ENCODE results near the gene INPP4B. TPM values are rescaled to one million over a fixed set of nuclear protein-coding genes. Genes with fewer than 3 reads are reported as not detected.
A peak's percentile ranks its signal among the peaks of the same experiment; 100 is the strongest.

INPP4B gene
- total RNA-seq, 1 experiment from 2014 or later: 14.3 TPM

DNA sequence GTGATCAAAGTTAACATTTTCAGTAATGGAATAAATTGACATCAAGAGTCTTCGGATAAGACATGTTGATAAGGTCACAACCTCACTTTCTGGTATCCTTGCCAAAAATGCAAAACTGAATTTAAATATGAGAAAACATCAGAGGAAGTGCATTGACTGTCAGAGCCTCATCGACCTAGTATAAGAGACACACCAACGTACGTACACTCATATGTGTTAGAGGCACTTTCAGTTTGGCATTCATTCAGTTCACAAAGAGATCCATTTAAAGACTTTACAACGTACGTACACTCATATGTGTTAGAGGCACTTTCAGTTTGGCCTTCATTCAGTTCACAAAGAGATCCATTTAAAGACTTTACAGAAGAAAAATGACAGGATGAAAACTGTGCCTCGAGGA is 280.3 kb downstream of the INPP4B start:
- no TSS peak for BruUV-seq (replicated peaks)
- TF ChIP-seq SRF (IDR thresholded peaks at IDR 0.05; ENCODE audit: low read depth) (no peak), EZH2 (IDR thresholded peaks at IDR 0.05) (no peak), TCF7L2 (IDR thresholded peaks at IDR 0.05; ENCODE audit: borderline replicate concordance, extremely low read depth, insufficient read depth, insufficient read length) (no peak), POLR2A (IDR thresholded peaks at IDR 0.05; ENCODE audit: borderline replicate concordance, extremely low read depth, insufficient read depth, insufficient read length) (no peak), ELF1 (IDR thresholded peaks at IDR 0.05; ENCODE audit: borderline replicate concordance, low read depth) (no peak), YY1 (IDR thresholded peaks at IDR 0.05; ENCODE audit: extremely low read depth, insufficient replicate concordance, low read depth, low read length) (no peak), ZNF274 (IDR thresholded peaks at IDR 0.05; ENCODE audit: low read depth, low read length) (no peak), FOSL1 (IDR thresholded peaks at IDR 0.05; ENCODE audit: low read depth) (no peak), RAD21 (IDR thresholded peaks at IDR 0.05; ENCODE audit: low read depth) (no peak), POLR2AphosphoS5 (IDR thresholded peaks at IDR 0.05; ENCODE audit: low read depth, low read length) (no peak), CEBPB (IDR thresholded peaks at IDR 0.05; ENCODE audit: low read depth) (no peak), CTCF (IDR thresholded peaks at IDR 0.05 in 2 of 3, conservative IDR thresholded peaks at IDR 0.05 in 1 of 3; ENCODE audit: borderline replicate concordance in 1 of 3, insufficient read depth in 1 of 3, low read depth in 2 of 3, low read length in 2 of 3) (no peak)
- TF ChIP-seq, protein P1, sequence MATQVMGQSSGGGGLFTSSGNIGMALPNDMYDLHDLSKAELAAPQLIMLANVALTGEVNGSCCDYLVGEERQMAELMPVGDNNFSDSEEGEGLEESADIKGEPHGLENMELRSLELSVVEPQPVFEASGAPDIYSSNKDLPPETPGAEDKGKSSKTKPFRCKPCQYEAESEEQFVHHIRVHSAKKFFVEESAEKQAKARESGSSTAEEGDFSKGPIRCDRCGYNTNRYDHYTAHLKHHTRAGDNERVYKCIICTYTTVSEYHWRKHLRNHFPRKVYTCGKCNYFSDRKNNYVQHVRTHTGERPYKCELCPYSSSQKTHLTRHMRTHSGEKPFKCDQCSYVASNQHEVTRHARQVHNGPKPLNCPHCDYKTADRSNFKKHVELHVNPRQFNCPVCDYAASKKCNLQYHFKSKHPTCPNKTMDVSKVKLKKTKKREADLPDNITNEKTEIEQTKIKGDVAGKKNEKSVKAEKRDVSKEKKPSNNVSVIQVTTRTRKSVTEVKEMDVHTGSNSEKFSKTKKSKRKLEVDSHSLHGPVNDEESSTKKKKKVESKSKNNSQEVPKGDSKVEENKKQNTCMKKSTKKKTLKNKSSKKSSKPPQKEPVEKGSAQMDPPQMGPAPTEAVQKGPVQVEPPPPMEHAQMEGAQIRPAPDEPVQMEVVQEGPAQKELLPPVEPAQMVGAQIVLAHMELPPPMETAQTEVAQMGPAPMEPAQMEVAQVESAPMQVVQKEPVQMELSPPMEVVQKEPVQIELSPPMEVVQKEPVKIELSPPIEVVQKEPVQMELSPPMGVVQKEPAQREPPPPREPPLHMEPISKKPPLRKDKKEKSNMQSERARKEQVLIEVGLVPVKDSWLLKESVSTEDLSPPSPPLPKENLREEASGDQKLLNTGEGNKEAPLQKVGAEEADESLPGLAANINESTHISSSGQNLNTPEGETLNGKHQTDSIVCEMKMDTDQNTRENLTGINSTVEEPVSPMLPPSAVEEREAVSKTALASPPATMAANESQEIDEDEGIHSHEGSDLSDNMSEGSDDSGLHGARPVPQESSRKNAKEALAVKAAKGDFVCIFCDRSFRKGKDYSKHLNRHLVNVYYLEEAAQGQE (IDR thresholded peaks at IDR 0.05; ENCODE audit: low read depth): no peak

More for the DNA sequence above, 280.3 kb downstream of the INPP4B start:
- Histone ChIP-seq H2AFZ (ENCODE audit: low read depth, low read length, poor library complexity, severe bottlenecking) (no peak overlapping the region), H3K4me2 (ENCODE audit: low read length) (no peak overlapping the region), H3K36me3 (ENCODE audit: control insufficient read depth in 1 of 2, insufficient read depth in 2 of 2, low read length in 2 of 2) (no peaks in the 10 kb centered on the region), H3K4me3 (replicated peaks in 1 of 2; ENCODE audit: low read depth in 1 of 2, low read length in 2 of 2) (no peak overlapping the region), H3K27me3 (ENCODE audit: insufficient read depth, low read length) (no peaks in the 10 kb centered on the region), H3K9ac (ENCODE audit: low read length) (no peak overlapping the region), H3K27ac (ENCODE audit: low read depth, low read length) (peak overlapping the region; percentile 2; the same call in 1 of the 2 replicates), H4K20me1 (ENCODE audit: insufficient read depth) (no peaks in the 10 kb centered on the region), H3K9me3 (ENCODE audit: control insufficient read depth in 1 of 2, insufficient read depth in 1 of 2, low read depth in 1 of 2, low read length in 2 of 2) (no peaks in the 10 kb centered on the region), H3K4me1 (ENCODE audit: control insufficient read depth in 1 of 2, insufficient read depth in 2 of 2, low read length in 2 of 2) (peaks cover 13 to 32% of the 10 kb centered on the region in 2 experiments; a peak in 3 of 4 replicates), H3K9me2 (ENCODE audit: insufficient read depth) (no peaks in the 10 kb centered on the region), H3K79me2 (ENCODE audit: insufficient read depth, low read length) (no peaks in the 10 kb centered on the region)
- ChIA-PET RAD21 (ENCODE audit: low non-redundant PET in 1 of 2, low total read pairs in 2 of 2, uncharacterized antibody in 2 of 2, unreplicated experiment in 2 of 2) (no interaction called here), POLR2A (no interaction called here), CTCF (no interaction called here)
- DNase-seq (ENCODE audit: low read depth, low spot score) (no peak), ATAC-seq (no peak)
- intact Hi-C loops (cut with micrococcal nuclease): loop anchor here (5.0 to 10.0 kb wide), 2 partner anchors 213 to 441 kb away; no protein-coding TSS in a partner anchor
